HCT116 (cell line): Measurements from ENCODE around the gene ARSB. TPM values are rescaled to one million over a fixed set of nuclear protein-coding genes. Genes with fewer than 3 reads are reported as not detected.

Experiments used
- ATAC-seq: fragments of 200-7000 bp; cut with Tn5 transposase; 2 replicates; pipeline ENCODE4 v1.9.1; 2020; ENCODE audit warnings: mild to moderate bottlenecking, moderate library complexity
- BruUV-seq: library from RNA; stranded (reverse); fragments of 400-500 nt; replicated peaks from 2 replicates; lab custom pipeline; 2021; lab: Mats Ljungman, UMichigan
- CTCF ChIA-PET: fragments of 300-600 bp; sonication (Branson Sonifier 250); formaldehyde crosslinking; loops from one replicate; lab custom pipeline; 2021; ENCODE audit warnings: antibody characterized with exemption; lab: Charles Lee
- POLR2A ChIA-PET: fragments of 300-600, 350-600 bp; sonication (Branson Sonifier 250); formaldehyde crosslinking; loops from one replicate; lab custom pipeline; 2021; ENCODE audit warnings: antibody characterized with exemption; lab: Charles Lee
- RAD21 ChIA-PET, 2 experiments: fragments of 300-600 bp; sonication (Branson Sonifier 250); formaldehyde crosslinking; loops; one replicate each; lab custom pipeline; 2023; ENCODE audit warnings: low total read pairs in 2 of 2; ENCODE audit not compliant: uncharacterized antibody in 2 of 2, unreplicated experiment in 2 of 2, low non-redundant PET in 1 of 2; lab: Charles Lee
- DNase-seq: peaks from one replicate; pipeline ENCODE4 v3.0.0-alpha.2; 2010; ENCODE audit warnings: low read depth, low spot score
- H2AFZ ChIP-seq: fragments of 200-600 bp; shearing (Covaris generic), sonication (generic); 2 replicates; pipeline ENCODE4 v1.6.1; 2017; ENCODE audit warnings: low read depth, mixed run types, mixed read lengths, antibody characterized with exemption, low read length; ENCODE audit not compliant: poor library complexity, severe bottlenecking
- H3K27ac ChIP-seq: 2 replicates; pipeline ENCODE4 v1.5.1; 2012; ENCODE audit warnings: low read depth, low read length
- H3K27me3 ChIP-seq: fragments of 200-600 bp; sonication (generic); 2 replicates; pipeline ENCODE4 v1.6.1; 2016; ENCODE audit warnings: mixed run types, low read length, mixed read lengths; ENCODE audit not compliant: insufficient read depth
- H3K36me3 ChIP-seq, 2 experiments: fragments of 200-500 bp in 1 of 2; fragments of 200-600 bp in 1 of 2; sonication (Bioruptor generic) in 1 of 2; sonication (generic) in 1 of 2; 2 replicates each; pipeline versions ENCODE4 v1.5.1 to v1.6.1; 2014 to 2016; ENCODE audit warnings: low read length in 2 of 2, inconsistent platforms in 1 of 2, mixed read lengths in 1 of 2, mixed run types in 1 of 2; ENCODE audit not compliant: insufficient read depth in 2 of 2, control insufficient read depth in 1 of 2
- H3K4me1 ChIP-seq, 2 experiments: fragments of 200-600 bp in 1 of 2; sonication (generic) in 1 of 2; 2 replicates each; pipeline versions ENCODE4 v1.5.1 to v1.6.1; 2012 to 2017; ENCODE audit warnings: low read length in 2 of 2, inconsistent platforms in 1 of 2, mild to moderate bottlenecking in 1 of 2, mixed read lengths in 1 of 2, mixed run types in 1 of 2, moderate library complexity in 1 of 2; ENCODE audit not compliant: insufficient read depth in 2 of 2, control insufficient read depth in 1 of 2
- H3K4me2 ChIP-seq: fragments of 200-600 bp; sonication (generic); 2 replicates; pipeline ENCODE4 v1.6.1; 2017; ENCODE audit warnings: mixed run types, low read length, mixed read lengths
- H3K4me3 ChIP-seq, 2 experiments: fragments of 200-600 bp in 1 of 2; sonication (generic) in 1 of 2; replicated peaks in 1 of 2; 2 replicates each; pipeline ENCODE4 v1.5.1; 2011 to 2016; ENCODE audit warnings: low read length in 2 of 2, control low read depth in 1 of 2, low read depth in 1 of 2, mild to moderate bottlenecking in 1 of 2, mixed read lengths in 1 of 2, mixed run types in 1 of 2
- H3K79me2 ChIP-seq: fragments of 200-600 bp; sonication (generic); 2 replicates; pipeline ENCODE4 v1.6.1; 2017; ENCODE audit warnings: mild to moderate bottlenecking, mixed run types, low read length, moderate library complexity, mixed read lengths; ENCODE audit not compliant: insufficient read depth
- H3K9ac ChIP-seq: fragments of 200-600 bp; sonication (generic); 2 replicates; pipeline ENCODE4 v1.6.1; 2016; ENCODE audit warnings: low read length, mixed read lengths
- H3K9me2 ChIP-seq: fragments of 200-600 bp; sonication (generic), shearing (Covaris generic); 2 replicates; pipeline ENCODE4 v1.6.1; 2017; ENCODE audit warnings: mixed run types, mild to moderate bottlenecking, moderate library complexity; ENCODE audit not compliant: insufficient read depth
- H3K9me3 ChIP-seq, 2 experiments: fragments of 200-500 bp in 1 of 2; fragments of 200-600 bp in 1 of 2; sonication (Bioruptor generic) in 1 of 2; sonication (generic) in 1 of 2; 2 replicates each; pipeline ENCODE4 v1.6.1; 2014 to 2017; ENCODE audit warnings: low read length in 2 of 2, mixed read lengths in 2 of 2, inconsistent platforms in 1 of 2, low read depth in 1 of 2, mild to moderate bottlenecking in 1 of 2, mixed run types in 1 of 2, moderate library complexity in 1 of 2; ENCODE audit not compliant: control insufficient read depth in 1 of 2, insufficient read depth in 1 of 2
- H4K20me1 ChIP-seq: fragments of 200-600 bp; sonication (generic), shearing (Covaris generic); 2 replicates; pipeline ENCODE4 v1.6.1; 2017; ENCODE audit warnings: mixed run types, mild to moderate bottlenecking, moderate library complexity; ENCODE audit not compliant: insufficient read depth
- CTCF ChIP-seq, 3 experiments: fragments of 200-600 bp in 1 of 3; sonication (generic) in 1 of 3; IDR thresholded peaks in 2 of 3; conservative IDR thresholded peaks in 1 of 3; 2 replicates each; pipeline ENCODE4 v1.5.1; 2012 to 2017; ENCODE audit warnings: low read depth in 2 of 3, low read length in 2 of 3, antibody characterized with exemption in 1 of 3, borderline replicate concordance in 1 of 3, control low read depth in 1 of 3, mild to moderate bottlenecking in 1 of 3, mixed read lengths in 1 of 3, mixed run types in 1 of 3, moderate library complexity in 1 of 3; ENCODE audit not compliant: insufficient read depth in 1 of 3
- EGR1 ChIP-seq: IDR thresholded peaks from 2 replicates; pipeline ENCODE4 v1.6.1; 2012; ENCODE audit warnings: low read depth
- JUND ChIP-seq: IDR thresholded peaks from 2 replicates; pipeline ENCODE4 v1.6.1; 2012
- SP1 ChIP-seq: IDR thresholded peaks from 2 replicates; pipeline ENCODE4 v1.6.1; 2012; ENCODE audit warnings: low read depth
- SRF ChIP-seq: IDR thresholded peaks from 2 replicates; pipeline ENCODE4 v1.6.1; 2012; ENCODE audit warnings: low read depth
- intact Hi-C: fragments of 100-400 bp; cut with micrococcal nuclease; formaldehyde crosslinking; loops from 2 replicates; pipeline ENCODE4 v1.10.0; 2022
- total RNA-seq: library from RNA; stranded (reverse); gene quantifications from one replicate; pipeline ENCODE4 v1.2.1, GENCODE V29; 2021; ENCODE audit not compliant: unreplicated experiment
- TF ChIP-seq, protein P1 (sequence below): IDR thresholded peaks from 2 replicates; pipeline ENCODE4 v1.6.1; 2011; ENCODE audit warnings: mild to moderate bottlenecking, low read length, moderate library complexity; ENCODE audit not compliant: insufficient replicate concordance; ENCODE audit errors: extremely low read depth

ARSB gene
- total RNA-seq, 1 experiment from 2014 or later: 4.8 TPM

- RAD21 ChIA-PET: no interaction called here
- no peak for TF ChIP-seq EGR1
- TF ChIP-seq SP1: no peak
- TF ChIP-seq, protein P1, sequence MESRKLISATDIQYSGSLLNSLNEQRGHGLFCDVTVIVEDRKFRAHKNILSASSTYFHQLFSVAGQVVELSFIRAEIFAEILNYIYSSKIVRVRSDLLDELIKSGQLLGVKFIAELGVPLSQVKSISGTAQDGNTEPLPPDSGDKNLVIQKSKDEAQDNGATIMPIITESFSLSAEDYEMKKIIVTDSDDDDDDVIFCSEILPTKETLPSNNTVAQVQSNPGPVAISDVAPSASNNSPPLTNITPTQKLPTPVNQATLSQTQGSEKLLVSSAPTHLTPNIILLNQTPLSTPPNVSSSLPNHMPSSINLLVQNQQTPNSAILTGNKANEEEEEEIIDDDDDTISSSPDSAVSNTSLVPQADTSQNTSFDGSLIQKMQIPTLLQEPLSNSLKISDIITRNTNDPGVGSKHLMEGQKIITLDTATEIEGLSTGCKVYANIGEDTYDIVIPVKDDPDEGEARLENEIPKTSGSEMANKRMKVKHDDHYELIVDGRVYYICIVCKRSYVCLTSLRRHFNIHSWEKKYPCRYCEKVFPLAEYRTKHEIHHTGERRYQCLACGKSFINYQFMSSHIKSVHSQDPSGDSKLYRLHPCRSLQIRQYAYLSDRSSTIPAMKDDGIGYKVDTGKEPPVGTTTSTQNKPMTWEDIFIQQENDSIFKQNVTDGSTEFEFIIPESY: no peak
- TF ChIP-seq JUND: no peak
- TF ChIP-seq CTCF (IDR thresholded peaks at IDR 0.05 in 2 of 3, conservative IDR thresholded peaks at IDR 0.05 in 1 of 3; ENCODE audit: borderline replicate concordance in 1 of 3, insufficient read depth in 1 of 3, low read depth in 2 of 3, low read length in 2 of 3): no peak
- TF ChIP-seq SRF: no peak
- TF ChIP-seq, all 23 proteins: peak for 0
- H2AFZ ChIP-seq: no peak overlapping the region
- no peak overlapping the region for H3K4me2 ChIP-seq
- H3K79me2 ChIP-seq: no peaks in the 10 kb centered on the region
- H4K20me1 ChIP-seq: no peaks in the 10 kb centered on the region
- no peaks in the 10 kb centered on the region for H3K9me3 ChIP-seq
- intact Hi-C loops: no loop called here
- H3K9ac ChIP-seq: no peak overlapping the region
- ChIA-PET POLR2A (no interaction called here), CTCF (no interaction called here)
- no peaks in the 10 kb centered on the region for H3K36me3 ChIP-seq
- H3K9me2 ChIP-seq: no peaks in the 10 kb centered on the region
- no peak overlapping the region for H3K4me3 ChIP-seq
- no TSS peak for BruUV-seq
- no peaks in the 10 kb centered on the region for H3K27me3 ChIP-seq
- no peak for ATAC-seq
- no peak for DNase-seq
- H3K27ac ChIP-seq: no peak overlapping the region
- H3K4me1 ChIP-seq: no peaks in the 10 kb centered on the region
These were observed 143.3 kb downstream of the ARSB start for GRCh38 chr5:78841767-78842166.
